Lower leg skin (tissue), 3 donors: ENCODE results near the gene GRIK3.

Experiments
- POLR2A ChIP-seq, 2 donors: fragments of 450-650 bp; IDR thresholded peaks; one replicate each; pipeline ENCODE4 v1.6.1; 2016 to 2017; ENCODE audit warnings: antibody characterized with exemption in 2 of 2, mild to moderate bottlenecking in 1 of 2, moderate library complexity in 1 of 2
- TF ChIP-seq, protein P1 (sequence below), 3 donors: fragments of 450-650 bp; IDR thresholded peaks; one replicate each; pipeline ENCODE4 v1.5.1; 2016; ENCODE audit warnings: antibody characterized with exemption in 3 of 3, mild to moderate bottlenecking in 3 of 3, moderate library complexity in 2 of 3

DNA sequence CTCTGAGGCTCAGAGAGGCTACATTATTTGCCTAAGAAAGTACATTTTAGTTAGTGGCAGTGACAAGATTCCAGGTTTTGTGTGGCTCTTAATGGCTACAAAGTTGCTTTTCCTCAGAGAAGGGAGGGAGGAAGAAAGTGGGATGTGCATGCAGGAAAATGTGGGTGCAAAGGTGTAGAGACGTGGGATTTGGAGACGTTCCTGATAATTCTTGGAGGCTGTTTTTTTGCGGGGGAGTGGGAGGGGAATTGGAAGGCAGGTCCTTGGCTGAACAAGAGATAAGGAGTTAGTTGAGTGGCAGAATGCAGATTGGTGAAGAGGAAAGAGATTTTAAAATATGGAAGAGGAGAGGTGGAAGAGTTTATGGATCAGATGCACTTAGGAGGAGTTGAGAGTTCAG, 258.1 kb downstream of the GRIK3 start:
- TF ChIP-seq, protein P1, sequence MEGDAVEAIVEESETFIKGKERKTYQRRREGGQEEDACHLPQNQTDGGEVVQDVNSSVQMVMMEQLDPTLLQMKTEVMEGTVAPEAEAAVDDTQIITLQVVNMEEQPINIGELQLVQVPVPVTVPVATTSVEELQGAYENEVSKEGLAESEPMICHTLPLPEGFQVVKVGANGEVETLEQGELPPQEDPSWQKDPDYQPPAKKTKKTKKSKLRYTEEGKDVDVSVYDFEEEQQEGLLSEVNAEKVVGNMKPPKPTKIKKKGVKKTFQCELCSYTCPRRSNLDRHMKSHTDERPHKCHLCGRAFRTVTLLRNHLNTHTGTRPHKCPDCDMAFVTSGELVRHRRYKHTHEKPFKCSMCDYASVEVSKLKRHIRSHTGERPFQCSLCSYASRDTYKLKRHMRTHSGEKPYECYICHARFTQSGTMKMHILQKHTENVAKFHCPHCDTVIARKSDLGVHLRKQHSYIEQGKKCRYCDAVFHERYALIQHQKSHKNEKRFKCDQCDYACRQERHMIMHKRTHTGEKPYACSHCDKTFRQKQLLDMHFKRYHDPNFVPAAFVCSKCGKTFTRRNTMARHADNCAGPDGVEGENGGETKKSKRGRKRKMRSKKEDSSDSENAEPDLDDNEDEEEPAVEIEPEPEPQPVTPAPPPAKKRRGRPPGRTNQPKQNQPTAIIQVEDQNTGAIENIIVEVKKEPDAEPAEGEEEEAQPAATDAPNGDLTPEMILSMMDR (IDR thresholded peaks at IDR 0.05): no peak
- no peak for TF ChIP-seq POLR2A (IDR thresholded peaks at IDR 0.05)
